ENCODE results near the gene PFDN2.

- no peak for TF ChIP-seq CTCF (conservative IDR thresholded peaks at IDR 0.05 in 1 of 2, IDR thresholded peaks at IDR 0.05 in 1 of 2; ENCODE audit: extremely low read depth in 1 of 2, insufficient read depth in 1 of 2, low read depth in 1 of 2, low read length in 2 of 2)
- no peak for TF ChIP-seq EZH2 (IDR thresholded peaks at IDR 0.05; ENCODE audit: borderline replicate concordance, low read length)
These were observed 45.0 kb upstream of the PFDN2 start for GRCh38 chr1:161162806-161163205.
